ENCODE measurements around the gene OTULIN.

- TF ChIP-seq, protein P1, sequence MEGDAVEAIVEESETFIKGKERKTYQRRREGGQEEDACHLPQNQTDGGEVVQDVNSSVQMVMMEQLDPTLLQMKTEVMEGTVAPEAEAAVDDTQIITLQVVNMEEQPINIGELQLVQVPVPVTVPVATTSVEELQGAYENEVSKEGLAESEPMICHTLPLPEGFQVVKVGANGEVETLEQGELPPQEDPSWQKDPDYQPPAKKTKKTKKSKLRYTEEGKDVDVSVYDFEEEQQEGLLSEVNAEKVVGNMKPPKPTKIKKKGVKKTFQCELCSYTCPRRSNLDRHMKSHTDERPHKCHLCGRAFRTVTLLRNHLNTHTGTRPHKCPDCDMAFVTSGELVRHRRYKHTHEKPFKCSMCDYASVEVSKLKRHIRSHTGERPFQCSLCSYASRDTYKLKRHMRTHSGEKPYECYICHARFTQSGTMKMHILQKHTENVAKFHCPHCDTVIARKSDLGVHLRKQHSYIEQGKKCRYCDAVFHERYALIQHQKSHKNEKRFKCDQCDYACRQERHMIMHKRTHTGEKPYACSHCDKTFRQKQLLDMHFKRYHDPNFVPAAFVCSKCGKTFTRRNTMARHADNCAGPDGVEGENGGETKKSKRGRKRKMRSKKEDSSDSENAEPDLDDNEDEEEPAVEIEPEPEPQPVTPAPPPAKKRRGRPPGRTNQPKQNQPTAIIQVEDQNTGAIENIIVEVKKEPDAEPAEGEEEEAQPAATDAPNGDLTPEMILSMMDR (IDR thresholded peaks at IDR 0.05) = no peak
- TF ChIP-seq POLR2A (IDR thresholded peaks at IDR 0.05) = no peak
Observed at GRCh38 chr5:14693070-14693469, 28.6 kb downstream of the OTULIN start.
